GM12878 (cell line): ENCODE data around the gene PLEKHO1. TPM values are rescaled to one million over a fixed set of nuclear protein-coding genes. Genes with fewer than 3 reads are reported as not detected.

Experiments used
- BCL3 ChIP-seq: IDR thresholded peaks from 2 replicates; pipeline ENCODE4 v1.6.1; 2011; ENCODE audit warnings: borderline replicate concordance, low read depth, mild to moderate bottlenecking, moderate library complexity, low read length; ENCODE audit not compliant: insufficient read depth, poor library complexity, severe bottlenecking
- CREM ChIP-seq: IDR thresholded peaks from 2 replicates; pipeline ENCODE4 v1.6.1; 2014; ENCODE audit warnings: antibody characterized with exemption, low read depth
- EP300 ChIP-seq, 2 experiments: fragments of 150-350 bp in 1 of 2; IDR thresholded peaks; 2 replicates each; pipeline ENCODE4 v1.6.1; 2011 to 2012; ENCODE audit warnings: low read depth in 2 of 2, low read length in 2 of 2, borderline replicate concordance in 1 of 2, improper control_type of control experiment in 1 of 2, inconsistent platforms in 1 of 2; ENCODE audit not compliant: control insufficient read depth in 1 of 2
- HDGF ChIP-seq: fragments of 450-650 bp; IDR thresholded peaks from 2 replicates; pipeline ENCODE4 v1.6.1; 2016; ENCODE audit warnings: antibody characterized with exemption
- MTA2 ChIP-seq: fragments of 450-650 bp; IDR thresholded peaks from 2 replicates; pipeline ENCODE4 v1.6.1; 2016; ENCODE audit warnings: low read depth, mild to moderate bottlenecking, moderate library complexity
- MYB ChIP-seq: fragments of 150-350 bp; IDR thresholded peaks from 2 replicates; pipeline ENCODE4 v1.6.1; 2014; ENCODE audit warnings: mild to moderate bottlenecking, low read depth, low read length, borderline replicate concordance
- NFIC ChIP-seq: IDR thresholded peaks from 2 replicates; pipeline ENCODE4 v1.6.1; 2012; ENCODE audit warnings: low read depth, mild to moderate bottlenecking, inconsistent platforms, low read length, moderate library complexity
- NFYB ChIP-seq: IDR thresholded peaks from 2 replicates; pipeline ENCODE4 v1.6.1; 2011; ENCODE audit warnings: low read depth, mild to moderate bottlenecking, low read length, improper control_type of control experiment, moderate library complexity; ENCODE audit not compliant: insufficient read depth
- NKRF ChIP-seq: fragments of 450-650 bp; conservative IDR thresholded peaks from 2 replicates; pipeline ENCODE4 v1.6.1; 2017; ENCODE audit warnings: mild to moderate bottlenecking, moderate library complexity
- NRF1 ChIP-seq: conservative IDR thresholded peaks from 2 replicates; pipeline ENCODE4 v1.6.1; 2011; ENCODE audit warnings: mild to moderate bottlenecking, low read depth, low read length, improper control_type of control experiment
- PBX3 ChIP-seq: IDR thresholded peaks from 2 replicates; pipeline ENCODE4 v1.6.1; 2011; ENCODE audit warnings: mild to moderate bottlenecking, low read depth, low read length, moderate library complexity; ENCODE audit not compliant: insufficient replicate concordance
- PML ChIP-seq: IDR thresholded peaks from 2 replicates; pipeline ENCODE4 v1.6.1; 2012; ENCODE audit warnings: low read length, inconsistent platforms
- SIN3A ChIP-seq: IDR thresholded peaks from 2 replicates; pipeline ENCODE4 v1.6.1; 2012; ENCODE audit warnings: low read depth, low read length, improper control_type of control experiment
- SMAD1 ChIP-seq: fragments of 450-650 bp; IDR thresholded peaks from 2 replicates; pipeline ENCODE4 v1.6.1; 2018; ENCODE audit warnings: mild to moderate bottlenecking, low read depth; ENCODE audit not compliant: partially characterized antibody
- SUPT20H ChIP-seq: IDR thresholded peaks from 2 replicates; pipeline ENCODE4 v1.6.1; 2011; ENCODE audit warnings: low read depth, mild to moderate bottlenecking, low read length, moderate library complexity, borderline replicate concordance; ENCODE audit not compliant: control insufficient read depth
- ZBTB11 ChIP-seq: fragments of 450-650 bp; formaldehyde crosslinking; IDR thresholded peaks from 2 replicates; pipeline ENCODE4 v1.5.0; 2022; ENCODE audit warnings: mild to moderate bottlenecking, missing genetic modification characterization
- ZBTB4 ChIP-seq: fragments of 450-650 bp; formaldehyde crosslinking; IDR thresholded peaks from 2 replicates; pipeline ENCODE4 v1.4.0; 2022; ENCODE audit warnings: mild to moderate bottlenecking, moderate library complexity
- polyA plus RNA-seq, 11 experiments: library from polyadenylated mRNA; depleted of rRNA in 4 of 11; unstranded in 6 of 11; stranded (reverse) in 5 of 11; fragments of >200 nt; fragmentation: Nextera tagmentation in 4 of 11; fragmentation: Illumina TruSeq in 1 of 11; extraction: Ambion mirVana in 4 of 11; extraction: Trizol in 1 of 11; gene quantifications; 1 replicate in 1 of 11; 2 replicates in 10 of 11; pipeline versions ENCODE4 v1.2.1 to v1.2.3, GENCODE V29; 2011 to 2016; ENCODE audit warnings: inconsistent platforms in 2 of 11, missing spikeins in 2 of 11, low read depth in 1 of 11
- total RNA-seq, 4 experiments: library from RNA; depleted of rRNA in 3 of 4; stranded (reverse); fragments of >200 nt in 3 of 4; fragmentation: Illumina TruSeq in 1 of 4; extraction: Trizol in 1 of 4; gene quantifications; 2 replicates each; pipeline versions ENCODE4 v1.2.1 to v1.2.3, GENCODE V29; 2013 to 2021

PLEKHO1 gene
- total and polyA plus RNA-seq, 10 of the 15 experiments (the other 5 are each of a cell fraction or from before 2014, with no cell fraction given), result 5.3 to 184 (median 88.8) TPM

GRCh38 chr1:150186789-150187559, 37.3 kb downstream of the PLEKHO1 start (continued):
- peak; percentile 43 to 80; a peak in 3 of 4 replicates for TF ChIP-seq EP300 (IDR thresholded peaks at IDR 0.05; ENCODE audit: borderline replicate concordance in 1 of 2, control insufficient read depth in 1 of 2, low read depth in 2 of 2, low read length in 2 of 2)
- TF ChIP-seq SUPT20H, result no peak
- TF ChIP-seq SMAD1, result no peak
- TF ChIP-seq BCL3, result no peak
- peak; percentile 85 for TF ChIP-seq MTA2
- TF ChIP-seq NKRF, result no peak
- TF ChIP-seq ZBTB11 (CRISPR knock-in tag), result no peak
- TF ChIP-seq PBX3, result no peak
- TF ChIP-seq NRF1, result no peak
- no peak for TF ChIP-seq HDGF
- TF ChIP-seq NFYB, result no peak
- no peak for TF ChIP-seq SIN3A
- no peak for TF ChIP-seq NFIC
- TF ChIP-seq ZBTB4 (CRISPR knock-in tag), result no peak
- no peak for TF ChIP-seq CREM
- TF ChIP-seq MYB, result no peak
- no peak for TF ChIP-seq PML
